SU-DHL-6 (cell line): ENCODE results near the gene ARHGAP1.

ENCODE experiments used
- H2AFZ ChIP-seq: fragments of 200-600 bp; sonication (generic); 2 replicates; pipeline ENCODE4 v1.6.1; 2014; ENCODE audit warnings: low read depth, mild to moderate bottlenecking, moderate library complexity, mixed read lengths, antibody characterized with exemption, low read length; ENCODE audit not compliant: severe bottlenecking
- H3F3A ChIP-seq: fragments of 200-600 bp; shearing (Covaris generic); 2 replicates; pipeline ENCODE4 v1.6.0; 2016; ENCODE audit warnings: antibody characterized with exemption, mild to moderate bottlenecking; ENCODE audit not compliant: insufficient read depth
- H3K27ac ChIP-seq: fragments of 200-600 bp; sonication (generic); 2 replicates; pipeline ENCODE4 v1.5.1; 2016; ENCODE audit warnings: low read depth, mild to moderate bottlenecking, low read length, moderate library complexity, mixed read lengths
- H3K27me3 ChIP-seq: fragments of 200-600 bp; sonication (generic), shearing (Covaris generic); 2 replicates; pipeline ENCODE4 v1.6.0; 2014; ENCODE audit warnings: mild to moderate bottlenecking, low read length
- H3K36me3 ChIP-seq: fragments of 200-600 bp; sonication (generic); 2 replicates; pipeline ENCODE4 v1.6.1; 2014; ENCODE audit warnings: mild to moderate bottlenecking, low read length, mixed read lengths
- H3K4me2 ChIP-seq: fragments of 300-600, 200-600 bp; shearing (Covaris generic), sonication (generic); 2 replicates; pipeline ENCODE4 v1.6.0; 2014; ENCODE audit warnings: low read length, low read depth, mild to moderate bottlenecking; ENCODE audit not compliant: poor library complexity, severe bottlenecking
- H3K4me3 ChIP-seq: fragments of 200-600 bp; sonication (generic); 2 replicates; pipeline ENCODE4 v1.5.1; 2014; ENCODE audit warnings: antibody characterized with exemption, low read length, mild to moderate bottlenecking, mixed read lengths; ENCODE audit not compliant: insufficient read depth, poor library complexity, severe bottlenecking
- H3K79me2 ChIP-seq: fragments of 200-600 bp; sonication (generic); 2 replicates; pipeline ENCODE4 v1.6.1; 2014; ENCODE audit warnings: mild to moderate bottlenecking, low read length, moderate library complexity; ENCODE audit not compliant: insufficient read depth
- H3K9ac ChIP-seq: fragments of 200-600 bp; sonication (generic); 2 replicates; pipeline ENCODE4 v1.7.0; 2014; ENCODE audit warnings: mild to moderate bottlenecking, low read length
- H3K9me2 ChIP-seq: fragments of 200-600 bp; sonication (generic); replicated peaks from 2 replicates; pipeline ENCODE4 v1.6.1; 2014; ENCODE audit warnings: low read length; ENCODE audit not compliant: insufficient read depth
- H3K9me3 ChIP-seq: fragments of 200-600 bp; sonication (generic); 2 replicates; pipeline ENCODE4 v1.6.1; 2014; ENCODE audit warnings: low read length, mixed read lengths; ENCODE audit not compliant: insufficient read depth
- H4K20me1 ChIP-seq: fragments of 200-600 bp; sonication (generic); 2 replicates; pipeline ENCODE4 v1.6.1; 2014; ENCODE audit warnings: low read depth, mild to moderate bottlenecking, antibody characterized with exemption, low read length, moderate library complexity, mixed read lengths
- CTCF ChIP-seq: fragments of 200-600 bp; sonication (generic); IDR thresholded peaks from one replicate; pipeline ENCODE4 v1.5.1; 2017; ENCODE audit warnings: antibody characterized with exemption, mild to moderate bottlenecking, low read length, moderate library complexity; ENCODE audit not compliant: insufficient read depth, poor library complexity, severe bottlenecking
- EZH2phosphoT487 ChIP-seq: fragments of 200-600 bp; sonication (generic), shearing (Covaris generic); conservative IDR thresholded peaks from 2 replicates; pipeline ENCODE4 v1.6.1; 2018; ENCODE audit warnings: mild to moderate bottlenecking, antibody characterized with exemption, low read length, moderate library complexity, mixed read lengths

Gene ARHGAP1

GRCh38 chr11:46681814-46682213 lies 18.6 kb downstream of the ARHGAP1 start:
- H3K9me3 ChIP-seq = no peaks in the 10 kb centered on the region
- no peaks in the 10 kb centered on the region for H3K27me3 ChIP-seq
- no peak overlapping the region for H3K27ac ChIP-seq
- H3K4me3 ChIP-seq = no peak overlapping the region
- H2AFZ ChIP-seq = no peak overlapping the region
- no peaks in the 10 kb centered on the region for H3K36me3 ChIP-seq
- no peaks in the 10 kb centered on the region for H3F3A ChIP-seq
- H3K9ac ChIP-seq = no peak overlapping the region
- H3K9me2 ChIP-seq = no peaks in the 10 kb centered on the region
- TF ChIP-seq CTCF = no peak
- TF ChIP-seq EZH2phosphoT487 = no peak
- H3K79me2 ChIP-seq = no peaks in the 10 kb centered on the region
- H3K4me2 ChIP-seq = no peak overlapping the region
- no peaks in the 10 kb centered on the region for H4K20me1 ChIP-seq

- Histone ChIP-seq H3K27me3 (no peaks in the 10 kb centered on the region), H3K79me2 (no peaks in the 10 kb centered on the region), H3K4me3 (no peak overlapping the region), H3K27ac (no peak overlapping the region), H3K4me2 (no peak overlapping the region), H3K9me3 (no peaks in the 10 kb centered on the region), H3K36me3 (no peaks in the 10 kb centered on the region), H3F3A (no peaks in the 10 kb centered on the region), H3K9ac (no peak overlapping the region), H3K9me2 (no peaks in the 10 kb centered on the region), H2AFZ (no peak overlapping the region), H4K20me1 (no peaks in the 10 kb centered on the region)
- TF ChIP-seq CTCF = no peak
- TF ChIP-seq EZH2phosphoT487 = no peak
Observed at GRCh38 chr11:46680815-46681214, 19.6 kb downstream of the ARHGAP1 start.

GRCh38 chr11:46680164-46680760 lies 20.2 kb downstream of the ARHGAP1 start:
- no peaks in the 10 kb centered on the region for H3K9me2 ChIP-seq
- no peaks in the 10 kb centered on the region for H3F3A ChIP-seq
- H3K36me3 ChIP-seq = no peaks in the 10 kb centered on the region
- H3K79me2 ChIP-seq = no peaks in the 10 kb centered on the region
- H2AFZ ChIP-seq = no peak overlapping the region
- H3K27me3 ChIP-seq = no peaks in the 10 kb centered on the region
- no peaks in the 10 kb centered on the region for H3K9me3 ChIP-seq
- no peaks in the 10 kb centered on the region for H4K20me1 ChIP-seq
- H3K4me3 ChIP-seq = no peak overlapping the region
- no peak for TF ChIP-seq CTCF
- no peak for TF ChIP-seq EZH2phosphoT487
- H3K4me2 ChIP-seq = no peak overlapping the region
- H3K27ac ChIP-seq = no peak overlapping the region
- H3K9ac ChIP-seq = no peak overlapping the region
